ENCODE measurements around the gene CDC45.

CDC45 gene

GRCh38 chr22:19454156-19454555 is 25.6 kb upstream of the CDC45 start:
- no peak overlapping the region for H3K4me3 ChIP-seq (ENCODE audit: low read length)
- H3K27me3 ChIP-seq (ENCODE audit: control insufficient read depth, insufficient read depth, low read length) = no peaks in the 10 kb centered on the region
- peaks cover 17% of the 10 kb centered on the region for H3K36me3 ChIP-seq (ENCODE audit: control insufficient read depth, insufficient read depth, low read length)
- no peak overlapping the region for H3K27ac ChIP-seq (ENCODE audit: low read depth, low read length)
- no peak overlapping the region for H3K9ac ChIP-seq (ENCODE audit: low read length)
- no peaks in the 10 kb centered on the region for H3K4me1 ChIP-seq (ENCODE audit: control insufficient read depth, insufficient read depth, low read length)

- Histone ChIP-seq H3K36me3 (ENCODE audit: control insufficient read depth, insufficient read depth, low read length) (peaks cover 17% of the 10 kb centered on the region), H3K4me1 (ENCODE audit: control insufficient read depth, insufficient read depth, low read length) (no peaks in the 10 kb centered on the region), H3K9ac (ENCODE audit: low read length) (no peak overlapping the region), H3K4me3 (ENCODE audit: low read length) (no peak overlapping the region), H3K27ac (ENCODE audit: low read depth, low read length) (no peak overlapping the region), H3K27me3 (ENCODE audit: control insufficient read depth, insufficient read depth, low read length) (no peaks in the 10 kb centered on the region)
Observed at GRCh38 chr22:19455033-19455432, 24.7 kb upstream of the CDC45 start.

GRCh38 chr22:19455585-19456370 is 23.9 kb upstream of the CDC45 start:
- Histone ChIP-seq H3K36me3 (ENCODE audit: control insufficient read depth, insufficient read depth, low read length) (peaks cover 17% of the 10 kb centered on the region), H3K27me3 (ENCODE audit: control insufficient read depth, insufficient read depth, low read length) (no peaks in the 10 kb centered on the region), H3K4me1 (ENCODE audit: control insufficient read depth, insufficient read depth, low read length) (no peaks in the 10 kb centered on the region), H3K9ac (ENCODE audit: low read length) (no peak overlapping the region), H3K4me3 (ENCODE audit: low read length) (no peak overlapping the region), H3K27ac (ENCODE audit: low read depth, low read length) (no peak overlapping the region)

- H3K36me3 ChIP-seq (ENCODE audit: control insufficient read depth, insufficient read depth, low read length) = peaks cover 17% of the 10 kb centered on the region
- no peak overlapping the region for H3K27ac ChIP-seq (ENCODE audit: low read depth, low read length)
- no peak overlapping the region for H3K9ac ChIP-seq (ENCODE audit: low read length)
- no peaks in the 10 kb centered on the region for H3K27me3 ChIP-seq (ENCODE audit: control insufficient read depth, insufficient read depth, low read length)
- H3K4me3 ChIP-seq (ENCODE audit: low read length) = no peak overlapping the region
- no peaks in the 10 kb centered on the region for H3K4me1 ChIP-seq (ENCODE audit: control insufficient read depth, insufficient read depth, low read length)
Observed at GRCh38 chr22:19456541-19456940, 23.2 kb upstream of the CDC45 start.

- Histone ChIP-seq H3K4me3 (ENCODE audit: low read length) (no peak overlapping the region), H3K4me1 (ENCODE audit: control insufficient read depth, insufficient read depth, low read length) (no peaks in the 10 kb centered on the region), H3K27me3 (ENCODE audit: control insufficient read depth, insufficient read depth, low read length) (no peaks in the 10 kb centered on the region), H3K36me3 (ENCODE audit: control insufficient read depth, insufficient read depth, low read length) (peaks cover 14% of the 10 kb centered on the region), H3K27ac (ENCODE audit: low read depth, low read length) (no peak overlapping the region), H3K9ac (ENCODE audit: low read length) (no peak overlapping the region)
Observed at GRCh38 chr22:19457828-19458428, 21.8 kb upstream of the CDC45 start.

GRCh38 chr22:19460036-19460435 is 19.7 kb upstream of the CDC45 start:
- H3K27ac ChIP-seq (ENCODE audit: low read depth, low read length) = no peak overlapping the region
- H3K4me1 ChIP-seq (ENCODE audit: control insufficient read depth, insufficient read depth, low read length) = no peaks in the 10 kb centered on the region
- H3K9ac ChIP-seq (ENCODE audit: low read length) = no peak overlapping the region
- H3K36me3 ChIP-seq (ENCODE audit: control insufficient read depth, insufficient read depth, low read length) = peaks cover 23% of the 10 kb centered on the region
- no peak overlapping the region for H3K4me3 ChIP-seq (ENCODE audit: low read length)
- no peaks in the 10 kb centered on the region for H3K27me3 ChIP-seq (ENCODE audit: control insufficient read depth, insufficient read depth, low read length)

GRCh38 chr22:19461506-19461905 is 18.2 kb upstream of the CDC45 start:
- no peaks in the 10 kb centered on the region for H3K4me1 ChIP-seq (ENCODE audit: control insufficient read depth, insufficient read depth, low read length)
- H3K4me3 ChIP-seq (ENCODE audit: low read length) = no peak overlapping the region
- peaks cover 27% of the 10 kb centered on the region for H3K36me3 ChIP-seq (ENCODE audit: control insufficient read depth, insufficient read depth, low read length)
- no peak overlapping the region for H3K9ac ChIP-seq (ENCODE audit: low read length)
- H3K27me3 ChIP-seq (ENCODE audit: control insufficient read depth, insufficient read depth, low read length) = no peaks in the 10 kb centered on the region
- H3K27ac ChIP-seq (ENCODE audit: low read depth, low read length) = no peak overlapping the region

GRCh38 chr22:19463008-19463407 is 16.7 kb upstream of the CDC45 start:
- Histone ChIP-seq H3K4me1 (ENCODE audit: control insufficient read depth, insufficient read depth, low read length) (no peaks in the 10 kb centered on the region), H3K4me3 (ENCODE audit: low read length) (no peak overlapping the region), H3K36me3 (ENCODE audit: control insufficient read depth, insufficient read depth, low read length) (peaks cover 37% of the 10 kb centered on the region), H3K9ac (ENCODE audit: low read length) (no peak overlapping the region), H3K27ac (ENCODE audit: low read depth, low read length) (no peak overlapping the region), H3K27me3 (ENCODE audit: control insufficient read depth, insufficient read depth, low read length) (no peaks in the 10 kb centered on the region)

- no peak overlapping the region for H3K27ac ChIP-seq (ENCODE audit: low read depth, low read length)
- no peak overlapping the region for H3K9ac ChIP-seq (ENCODE audit: low read length)
- no peaks in the 10 kb centered on the region for H3K27me3 ChIP-seq (ENCODE audit: control insufficient read depth, insufficient read depth, low read length)
- H3K36me3 ChIP-seq (ENCODE audit: control insufficient read depth, insufficient read depth, low read length) = peaks cover 43% of the 10 kb centered on the region
- no peaks in the 10 kb centered on the region for H3K4me1 ChIP-seq (ENCODE audit: control insufficient read depth, insufficient read depth, low read length)
- H3K4me3 ChIP-seq (ENCODE audit: low read length) = no peak overlapping the region
Observed at GRCh38 chr22:19463491-19464469, 15.9 kb upstream of the CDC45 start.

GRCh38 chr22:19464546-19464945 is 15.2 kb upstream of the CDC45 start:
- H3K36me3 ChIP-seq (ENCODE audit: control insufficient read depth, insufficient read depth, low read length) = peaks cover 50% of the 10 kb centered on the region
- no peak overlapping the region for H3K9ac ChIP-seq (ENCODE audit: low read length)
- H3K4me1 ChIP-seq (ENCODE audit: control insufficient read depth, insufficient read depth, low read length) = no peaks in the 10 kb centered on the region
- no peaks in the 10 kb centered on the region for H3K27me3 ChIP-seq (ENCODE audit: control insufficient read depth, insufficient read depth, low read length)
- H3K4me3 ChIP-seq (ENCODE audit: low read length) = no peak overlapping the region
- no peak overlapping the region for H3K27ac ChIP-seq (ENCODE audit: low read depth, low read length)

- Histone ChIP-seq H3K4me3 (ENCODE audit: low read length) (no peak overlapping the region), H3K4me1 (ENCODE audit: control insufficient read depth, insufficient read depth, low read length) (no peaks in the 10 kb centered on the region), H3K27me3 (ENCODE audit: control insufficient read depth, insufficient read depth, low read length) (no peaks in the 10 kb centered on the region), H3K27ac (ENCODE audit: low read depth, low read length) (no peak overlapping the region), H3K36me3 (ENCODE audit: control insufficient read depth, insufficient read depth, low read length) (peaks cover 55% of the 10 kb centered on the region), H3K9ac (ENCODE audit: low read length) (no peak overlapping the region)
Observed at GRCh38 chr22:19464975-19465374, 14.7 kb upstream of the CDC45 start.

- Histone ChIP-seq H3K9ac (ENCODE audit: low read length) (no peak overlapping the region), H3K27ac (ENCODE audit: low read depth, low read length) (no peak overlapping the region), H3K4me1 (ENCODE audit: control insufficient read depth, insufficient read depth, low read length) (no peaks in the 10 kb centered on the region), H3K27me3 (ENCODE audit: control insufficient read depth, insufficient read depth, low read length) (no peaks in the 10 kb centered on the region), H3K36me3 (ENCODE audit: control insufficient read depth, insufficient read depth, low read length) (peaks cover 61% of the 10 kb centered on the region), H3K4me3 (ENCODE audit: low read length) (no peak overlapping the region)
Observed at GRCh38 chr22:19466126-19466716, 13.5 kb upstream of the CDC45 start.

Measured in rectal smooth muscle tissue (tissue), 1 donor.